ENCODE data around the gene ENO1.

GRCh38 chr1:8847990-8848389 lies 30.5 kb downstream of the ENO1 start:
- TF ChIP-seq CTCF (conservative IDR thresholded peaks at IDR 0.05; ENCODE audit: low read depth in 2 of 2) = no peak
- no peak for TF ChIP-seq ZNF114 (CRISPR knock-in tag; IDR thresholded peaks at IDR 0.05)
